Osteocyte (in vitro differentiated cells): ENCODE measurements around the gene LCE1A. TPM values are rescaled to one million over a fixed set of nuclear protein-coding genes. Genes with fewer than 3 reads are reported as not detected.
A peak's percentile ranks its signal among the peaks of the same experiment; 100 is the strongest.

Experiments used
- DNase-seq: peaks from one replicate; pipeline ENCODE4 v3.0.0; 2021; ENCODE audit warnings: mixed read lengths; ENCODE audit not compliant: unreplicated experiment; ENCODE audit errors: extremely low spot score
- H3K27ac Mint-ChIP-seq: one replicate; pipeline ENCODE4 v1.8.0; 2021; ENCODE audit warnings: mild to moderate bottlenecking, mixed read lengths; ENCODE audit not compliant: unreplicated experiment
- H3K27me3 Mint-ChIP-seq: one replicate; pipeline ENCODE4 v1.8.0; 2021; ENCODE audit warnings: mixed read lengths; ENCODE audit not compliant: unreplicated experiment
- H3K36me3 Mint-ChIP-seq: one replicate; pipeline ENCODE4 v1.8.0; 2021; ENCODE audit warnings: mixed read lengths; ENCODE audit not compliant: unreplicated experiment
- H3K4me1 Mint-ChIP-seq: one replicate; pipeline ENCODE4 v1.8.0; 2021; ENCODE audit warnings: mixed read lengths; ENCODE audit not compliant: unreplicated experiment
- H3K4me3 Mint-ChIP-seq: one replicate; pipeline ENCODE4 v1.8.0; 2021; ENCODE audit warnings: mild to moderate bottlenecking, moderate library complexity, mixed read lengths; ENCODE audit not compliant: unreplicated experiment
- H3K9me3 Mint-ChIP-seq: one replicate; pipeline ENCODE4 v1.8.0; 2021; ENCODE audit warnings: mixed read lengths; ENCODE audit not compliant: unreplicated experiment
- total RNA-seq: library from RNA; stranded (reverse); gene quantifications from 2 replicates; pipeline ENCODE4 v1.2.1, GENCODE V29; 2021
- TF ChIP-seq, protein P1 (sequence below): fragments of 200-600 bp; sonication (generic); IDR thresholded peaks from 2 replicates; pipeline ENCODE4 v1.5.0; 2021; ENCODE audit warnings: antibody characterized with exemption, mild to moderate bottlenecking, moderate library complexity

LCE1A gene
- total RNA-seq, 1 donor from 2014 or later, result not detected

DNA sequence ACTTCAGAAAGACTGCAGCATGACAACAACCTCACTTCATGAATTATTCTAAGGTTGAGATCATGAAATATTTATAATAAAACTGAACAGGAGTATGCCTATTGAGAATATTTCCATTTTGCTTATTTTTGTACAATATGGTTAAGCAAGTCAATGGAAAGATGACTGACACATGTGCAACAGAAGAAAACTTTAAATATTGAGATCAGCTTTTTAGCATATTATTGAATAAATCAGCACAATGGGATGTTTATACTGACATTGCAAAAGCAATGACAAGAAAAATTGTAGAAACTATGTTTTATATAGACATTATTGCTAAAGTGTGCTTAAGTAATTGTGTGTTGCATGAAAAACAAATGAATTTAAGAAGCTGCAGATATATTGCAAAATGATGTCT, 37.2 kb downstream of the LCE1A start:
- Mint-ChIP-seq H3K9me3 (no peaks in the 10 kb centered on the region), H3K36me3 (no peaks in the 10 kb centered on the region), H3K27me3 (no peaks in the 10 kb centered on the region), H3K4me1 (no peaks in the 10 kb centered on the region), H3K27ac (no peak overlapping the region), H3K4me3 (no peak overlapping the region)
- TF ChIP-seq, protein P1, sequence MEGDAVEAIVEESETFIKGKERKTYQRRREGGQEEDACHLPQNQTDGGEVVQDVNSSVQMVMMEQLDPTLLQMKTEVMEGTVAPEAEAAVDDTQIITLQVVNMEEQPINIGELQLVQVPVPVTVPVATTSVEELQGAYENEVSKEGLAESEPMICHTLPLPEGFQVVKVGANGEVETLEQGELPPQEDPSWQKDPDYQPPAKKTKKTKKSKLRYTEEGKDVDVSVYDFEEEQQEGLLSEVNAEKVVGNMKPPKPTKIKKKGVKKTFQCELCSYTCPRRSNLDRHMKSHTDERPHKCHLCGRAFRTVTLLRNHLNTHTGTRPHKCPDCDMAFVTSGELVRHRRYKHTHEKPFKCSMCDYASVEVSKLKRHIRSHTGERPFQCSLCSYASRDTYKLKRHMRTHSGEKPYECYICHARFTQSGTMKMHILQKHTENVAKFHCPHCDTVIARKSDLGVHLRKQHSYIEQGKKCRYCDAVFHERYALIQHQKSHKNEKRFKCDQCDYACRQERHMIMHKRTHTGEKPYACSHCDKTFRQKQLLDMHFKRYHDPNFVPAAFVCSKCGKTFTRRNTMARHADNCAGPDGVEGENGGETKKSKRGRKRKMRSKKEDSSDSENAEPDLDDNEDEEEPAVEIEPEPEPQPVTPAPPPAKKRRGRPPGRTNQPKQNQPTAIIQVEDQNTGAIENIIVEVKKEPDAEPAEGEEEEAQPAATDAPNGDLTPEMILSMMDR, result no peak
- no peak for DNase-seq

DNA sequence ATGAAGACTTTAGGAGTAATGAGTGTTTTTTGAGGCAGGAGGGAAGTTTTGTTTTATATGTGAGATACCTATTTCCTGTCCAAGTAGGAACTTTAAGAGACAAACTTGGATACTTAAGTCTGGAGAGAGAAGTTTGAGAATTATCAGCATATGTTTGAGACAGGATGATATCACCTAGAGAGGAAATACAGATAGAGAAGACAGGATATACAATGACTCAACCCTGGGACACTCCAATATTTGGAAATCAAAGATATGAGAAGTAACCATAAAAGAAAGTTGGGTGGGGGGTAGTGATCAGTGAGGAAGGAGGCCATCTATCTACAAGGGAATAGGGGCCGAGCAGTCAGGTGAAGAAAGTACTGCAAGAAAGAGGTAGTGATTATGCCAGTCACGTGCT, 39.0 kb downstream of the LCE1A start:
- no peak overlapping the region for H3K4me3 Mint-ChIP-seq
- H3K27ac Mint-ChIP-seq, result no peak overlapping the region
- H3K9me3 Mint-ChIP-seq, result no peaks in the 10 kb centered on the region
- H3K27me3 Mint-ChIP-seq, result no peaks in the 10 kb centered on the region
- TF ChIP-seq, protein P1, result no peak
- DNase-seq, result no peak
- no peaks in the 10 kb centered on the region for H3K36me3 Mint-ChIP-seq
- no peaks in the 10 kb centered on the region for H3K4me1 Mint-ChIP-seq

DNA sequence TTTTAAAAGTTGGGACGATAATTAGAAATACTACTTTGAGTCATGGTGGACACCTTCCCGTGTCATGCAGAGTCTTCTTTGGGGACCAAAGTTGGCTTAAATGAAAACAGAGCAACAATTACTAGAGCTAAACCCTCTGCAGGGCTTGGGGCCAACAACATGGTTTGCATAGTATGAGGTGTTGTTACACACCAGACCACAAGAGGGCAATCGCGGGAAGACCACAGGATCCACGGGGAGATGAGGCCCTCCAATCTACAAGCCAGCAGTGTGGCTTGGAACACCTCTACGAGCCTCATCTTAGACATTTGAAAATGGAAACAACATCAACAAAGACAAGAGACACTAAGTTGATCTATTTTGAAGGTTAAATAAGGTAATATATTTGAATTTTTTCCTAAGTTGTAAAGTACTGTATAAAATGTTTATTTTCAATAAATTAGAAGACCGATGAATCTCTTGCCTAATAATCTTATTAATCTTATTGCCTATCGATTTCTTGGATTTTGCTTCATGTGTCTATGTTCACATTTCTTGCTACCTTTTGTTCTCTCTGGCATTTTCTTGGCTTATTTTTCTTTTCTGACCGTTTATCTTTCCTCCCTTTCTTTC, 42.6 kb downstream of the LCE1A start:
- Mint-ChIP-seq H3K27ac (no peak overlapping the region), H3K9me3 (no peaks in the 10 kb centered on the region)

DNA sequence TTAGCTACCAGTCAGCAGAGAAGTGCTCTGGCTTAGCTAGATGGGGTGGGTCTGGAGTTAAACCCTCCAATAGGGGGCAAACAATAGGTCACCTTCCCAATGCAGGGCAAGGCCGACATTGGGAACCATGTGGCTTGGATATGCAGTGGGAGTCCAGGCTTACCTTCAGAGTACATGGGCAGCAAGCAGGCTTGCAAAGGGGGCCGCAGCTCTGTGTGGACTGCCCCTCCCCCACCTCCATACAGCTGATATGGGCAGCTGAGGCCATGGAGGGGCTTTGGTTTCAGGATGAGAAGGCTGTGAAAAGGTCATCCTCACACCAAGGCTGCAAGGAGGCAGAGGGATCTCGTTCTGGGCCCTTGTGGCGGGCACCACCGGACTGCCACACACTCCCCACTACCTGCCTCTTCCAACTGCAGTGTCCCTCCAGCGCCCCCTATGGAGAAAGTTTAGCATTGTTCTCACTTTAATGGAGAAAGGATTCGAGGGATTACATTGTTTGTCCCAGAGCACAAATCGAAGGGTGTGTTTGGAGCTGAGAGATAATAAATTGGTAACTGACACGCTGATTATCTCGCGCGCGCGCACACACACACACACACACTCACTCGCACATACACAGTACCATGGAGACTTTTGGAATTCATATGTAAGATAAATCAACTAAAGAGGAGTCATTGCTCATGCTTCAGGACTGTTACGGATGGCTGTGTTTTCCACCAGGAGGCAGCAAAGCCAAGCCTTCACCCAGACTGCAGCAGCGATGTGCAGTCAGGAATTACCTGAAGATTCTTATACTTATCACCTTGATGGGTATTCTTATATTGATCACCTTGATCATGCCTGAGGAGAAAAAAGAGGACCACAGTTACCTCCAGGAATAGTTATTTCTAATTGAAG, 43.8 kb downstream of the LCE1A start:
- H3K4me3 Mint-ChIP-seq, result no peak overlapping the region
- TF ChIP-seq, protein P1, result peak; percentile 18

More for the DNA sequence above, 42.6 kb downstream of the LCE1A start:
- DNase-seq, result no peak
- TF ChIP-seq, protein P1, result peak; percentile 76
- no peak overlapping the region for H3K4me3 Mint-ChIP-seq
- peaks cover 1% of the 10 kb centered on the region for H3K4me1 Mint-ChIP-seq
- H3K27me3 Mint-ChIP-seq, result peaks cover 5% of the 10 kb centered on the region
- H3K36me3 Mint-ChIP-seq, result no peaks in the 10 kb centered on the region

DNA sequence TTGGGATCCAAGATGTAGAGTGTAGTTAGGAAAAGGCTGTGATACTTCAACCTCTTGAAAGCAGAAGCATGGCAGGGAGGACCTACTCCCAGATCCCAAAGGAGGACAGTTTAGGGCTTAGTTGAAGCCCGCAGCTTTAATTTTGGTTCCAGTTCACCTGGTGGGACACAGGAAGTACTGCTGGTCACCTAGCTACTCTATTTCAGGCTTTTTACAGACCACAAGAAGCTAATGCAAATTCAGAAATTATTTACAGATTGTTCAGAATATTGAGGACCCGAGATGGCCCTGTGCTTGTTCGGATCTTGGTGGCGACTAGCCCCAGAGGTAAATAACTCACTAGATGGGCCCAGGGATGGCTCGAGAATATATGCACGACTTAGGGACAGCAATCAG, 44.5 kb downstream of the LCE1A start:
- no peak overlapping the region for H3K4me3 Mint-ChIP-seq
- H3K27me3 Mint-ChIP-seq, result peaks cover 5% of the 10 kb centered on the region
- TF ChIP-seq, protein P1, result no peak
- no peaks in the 10 kb centered on the region for H3K36me3 Mint-ChIP-seq
- H3K27ac Mint-ChIP-seq, result no peak overlapping the region
- peaks cover 1% of the 10 kb centered on the region for H3K4me1 Mint-ChIP-seq
- DNase-seq, result no peak
- no peaks in the 10 kb centered on the region for H3K9me3 Mint-ChIP-seq

More for the DNA sequence above, 43.8 kb downstream of the LCE1A start:
- Mint-ChIP-seq H3K27ac (no peak overlapping the region), H3K9me3 (no peaks in the 10 kb centered on the region), H3K27me3 (peaks cover 5% of the 10 kb centered on the region), H3K36me3 (no peaks in the 10 kb centered on the region), H3K4me1 (peaks cover 1% of the 10 kb centered on the region)
- no peak for DNase-seq
